NCI-H2081 treated with DMSO at 0.1 percent for 48 hours (cell line): ENCODE measurements around the gene SLC13A3.

Experiments
- DNase-seq: peaks from one replicate; lab custom pipeline; 2025; lab: John Stamatoyannopoulos, UW

SLC13A3 gene

DNA sequence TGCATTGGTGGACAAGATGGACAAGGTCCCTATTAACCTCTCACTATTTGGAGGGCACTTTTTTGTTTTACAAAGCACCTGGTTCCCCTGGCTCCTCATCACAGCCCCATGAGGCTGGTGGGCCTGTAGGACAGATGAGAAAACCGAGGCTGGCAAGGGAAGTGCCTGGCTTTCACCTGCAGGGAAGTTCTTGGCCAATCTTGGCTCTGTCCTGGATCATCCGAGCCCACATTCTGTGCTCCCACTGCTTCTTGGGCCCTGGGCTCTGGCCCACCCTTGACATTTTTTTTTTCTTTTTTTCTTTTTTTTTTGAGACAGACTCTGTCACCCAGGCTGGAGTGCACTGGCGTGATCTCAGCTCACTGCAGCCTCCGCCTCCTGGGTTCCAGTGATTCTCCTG is 14.7 kb downstream of the SLC13A3 start:
- no peak for DNase-seq

DNA sequence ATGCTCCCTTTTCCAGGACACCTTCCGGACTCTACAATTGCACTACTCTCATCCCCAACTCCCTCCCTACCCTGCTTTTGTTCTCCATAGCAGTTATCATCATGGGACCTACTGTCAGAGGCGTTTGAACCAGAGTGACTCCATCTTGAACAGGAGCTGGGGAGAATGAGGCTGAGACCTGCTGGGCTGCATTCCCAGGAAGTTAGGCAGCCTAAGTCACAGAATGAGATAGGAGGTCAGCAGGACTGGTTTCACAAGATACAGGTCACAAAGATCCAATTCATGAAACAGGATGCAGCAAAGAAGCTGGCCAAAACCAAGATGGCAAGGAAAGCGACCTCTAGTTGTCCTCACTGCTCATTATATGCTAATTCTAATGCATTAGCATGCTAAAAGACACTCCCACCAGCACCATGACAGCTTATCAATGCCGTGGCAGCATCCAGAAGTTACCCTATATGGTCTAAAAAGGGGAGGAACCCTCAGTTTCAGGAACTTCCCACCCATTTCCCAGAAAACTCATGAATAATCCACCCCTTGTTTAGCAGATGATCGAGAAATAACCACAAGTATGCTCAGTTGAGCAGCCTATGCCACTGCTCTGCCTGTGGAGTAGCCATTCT is 15.6 kb downstream of the SLC13A3 start:
- DNase-seq: no peak

DNA sequence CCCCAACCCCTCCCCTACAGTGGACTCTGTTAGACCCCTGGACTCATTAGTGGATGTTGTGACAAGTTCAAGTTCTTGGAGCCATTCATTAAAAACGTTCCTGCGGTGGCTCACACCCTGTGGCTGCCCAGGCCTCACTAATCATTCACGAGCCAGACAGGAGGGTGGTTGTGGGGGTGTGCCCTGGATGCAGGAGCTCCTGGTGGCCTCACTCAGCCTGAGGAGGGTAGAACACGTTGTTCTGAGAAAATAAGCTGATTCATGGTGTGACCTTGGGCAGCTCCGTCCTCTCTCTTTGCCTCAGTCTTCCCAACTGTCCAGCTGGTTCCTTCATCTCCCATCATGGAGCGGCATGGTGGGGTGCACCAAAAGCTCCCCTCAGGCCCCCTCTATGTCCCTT is 16.7 kb downstream of the SLC13A3 start:
- DNase-seq: no peak

DNA sequence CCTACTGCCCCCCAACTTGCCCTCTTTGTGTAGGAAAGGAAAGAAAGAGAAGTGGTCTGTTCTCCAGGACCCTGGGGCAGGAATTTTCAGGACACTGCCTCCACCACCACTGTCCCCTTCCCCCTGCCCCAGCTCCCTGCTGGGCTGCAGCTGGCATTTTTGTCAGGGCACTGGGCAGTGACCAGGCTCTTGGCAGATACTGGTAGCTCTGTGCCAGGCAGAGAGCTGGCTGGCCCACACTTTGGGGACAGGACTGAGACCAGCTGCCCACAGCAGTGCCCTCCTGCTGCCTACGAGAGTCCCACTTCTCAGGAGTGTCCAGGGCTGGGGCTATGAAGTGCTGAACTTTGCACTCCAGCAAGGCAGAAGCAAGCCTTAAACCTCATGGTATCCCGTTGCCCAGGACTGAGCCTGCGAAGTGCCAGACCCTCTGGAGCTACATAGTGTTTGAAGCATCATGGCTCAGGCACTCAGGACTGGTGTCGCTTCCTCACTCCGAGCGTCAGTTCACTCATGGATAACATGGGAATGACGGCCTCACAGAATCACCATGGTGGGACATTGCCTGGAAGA is 19.3 kb downstream of the SLC13A3 start:
- no peak for DNase-seq

DNA sequence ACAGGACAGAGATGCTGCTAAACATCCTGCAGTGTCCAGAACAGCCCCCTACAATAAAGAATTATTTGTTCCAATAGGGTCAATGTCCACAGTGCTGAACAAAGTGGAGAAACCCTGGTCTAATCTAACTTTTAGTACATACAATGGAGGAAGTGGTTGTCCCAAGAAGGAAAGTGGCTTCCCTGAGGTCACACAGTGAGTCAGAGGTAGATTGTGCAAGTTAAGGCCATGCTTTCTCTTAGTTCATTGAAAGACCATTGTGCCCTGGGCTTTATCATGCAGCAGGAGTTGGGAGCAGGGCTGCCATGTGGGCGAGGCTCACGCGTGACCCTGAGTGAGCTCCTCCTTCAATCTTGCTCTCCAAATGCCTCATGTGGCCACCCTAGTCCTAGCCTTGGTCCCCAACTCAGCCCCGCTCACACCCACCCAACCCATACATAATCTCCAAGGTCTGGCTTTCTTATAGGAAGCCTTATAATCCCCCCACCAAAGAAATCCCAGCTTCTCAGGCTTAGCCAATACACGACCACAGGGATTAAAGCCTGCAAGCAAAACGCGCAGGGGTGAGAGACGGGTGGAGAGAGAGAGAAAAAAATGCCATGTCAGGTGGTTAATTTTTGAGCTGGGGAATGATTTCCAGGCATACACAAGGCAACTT is 19.9 kb downstream of the SLC13A3 start:
- no peak for DNase-seq

DNA sequence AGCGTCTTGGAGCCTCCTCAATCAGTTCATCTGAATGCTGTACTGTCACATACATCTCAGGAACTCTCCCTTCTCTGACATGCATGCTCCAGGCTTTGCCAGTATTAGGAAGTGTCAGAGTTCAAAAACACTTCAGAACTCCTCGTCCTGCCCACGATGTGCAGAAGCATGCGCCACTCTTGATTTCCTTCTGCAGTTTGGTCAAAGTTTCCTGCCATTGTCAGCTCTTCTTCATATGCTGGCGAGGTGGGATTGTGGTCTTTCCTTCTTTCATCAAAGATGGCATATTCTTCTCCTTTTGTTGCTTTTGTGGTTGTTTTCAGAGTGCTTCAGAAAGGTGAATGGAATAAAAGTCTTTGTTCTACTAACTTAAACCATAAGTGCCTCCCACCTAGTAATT is 21.0 kb downstream of the SLC13A3 start:
- no peak for DNase-seq

DNA sequence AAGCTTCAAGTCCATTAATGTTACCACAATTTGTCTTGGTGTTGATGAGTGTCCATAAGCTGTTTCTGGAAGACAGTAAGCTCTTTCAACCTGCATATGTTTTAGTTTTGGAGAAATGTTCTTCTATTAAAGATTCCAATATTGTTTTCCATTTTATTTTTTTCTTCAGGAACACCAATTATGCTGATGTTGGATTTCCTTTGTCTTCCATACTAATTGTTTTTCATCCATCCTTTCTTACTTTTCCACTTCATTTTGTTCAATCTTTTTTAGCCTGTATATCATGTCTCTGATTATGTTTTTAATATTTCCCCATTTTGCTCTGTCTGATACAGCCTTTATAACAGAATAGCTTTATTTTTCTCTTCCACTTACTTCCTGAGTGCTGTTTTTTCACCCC is 21.9 kb downstream of the SLC13A3 start:
- no peak for DNase-seq

DNA sequence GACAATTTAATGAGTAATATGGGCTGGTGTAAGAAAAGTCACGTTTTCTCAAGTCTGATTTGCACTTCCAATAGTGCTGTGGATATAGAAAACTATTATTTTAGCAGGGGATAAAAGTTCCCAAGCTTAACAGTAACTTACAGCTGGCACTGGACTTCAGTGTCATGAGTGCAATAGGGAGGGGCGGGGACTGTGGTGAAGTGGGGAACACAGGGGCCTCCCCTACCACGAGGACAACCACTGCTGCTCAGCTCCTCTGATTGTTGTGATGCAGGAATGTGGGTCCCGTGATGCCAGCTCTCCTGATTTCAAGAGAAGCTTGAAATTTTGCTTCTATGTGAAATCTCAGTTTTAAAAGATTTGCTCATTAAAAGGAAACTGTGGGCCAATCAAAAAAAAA is 24.0 kb downstream of the SLC13A3 start:
- DNase-seq: no peak

DNA sequence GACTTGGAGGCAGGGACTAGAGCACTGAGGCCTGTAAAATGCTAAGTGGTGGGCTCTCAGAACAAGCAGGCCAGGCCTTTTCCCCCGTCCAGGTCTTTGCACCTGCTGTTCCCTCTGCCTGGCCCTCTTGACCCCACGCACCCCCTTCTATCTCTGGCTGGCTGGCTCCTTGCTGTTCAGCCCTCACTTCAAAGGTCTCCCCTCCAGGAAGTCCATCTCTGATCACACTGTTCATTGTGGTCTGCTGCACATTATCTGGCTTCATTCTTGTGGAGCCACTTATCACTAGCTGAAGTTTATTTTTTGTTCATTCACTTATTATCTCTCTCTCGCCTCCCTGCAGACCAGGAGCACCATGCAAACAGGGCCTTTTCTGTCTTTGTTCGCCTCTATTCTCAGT is 24.5 kb downstream of the SLC13A3 start:
- DNase-seq: no peak

DNA sequence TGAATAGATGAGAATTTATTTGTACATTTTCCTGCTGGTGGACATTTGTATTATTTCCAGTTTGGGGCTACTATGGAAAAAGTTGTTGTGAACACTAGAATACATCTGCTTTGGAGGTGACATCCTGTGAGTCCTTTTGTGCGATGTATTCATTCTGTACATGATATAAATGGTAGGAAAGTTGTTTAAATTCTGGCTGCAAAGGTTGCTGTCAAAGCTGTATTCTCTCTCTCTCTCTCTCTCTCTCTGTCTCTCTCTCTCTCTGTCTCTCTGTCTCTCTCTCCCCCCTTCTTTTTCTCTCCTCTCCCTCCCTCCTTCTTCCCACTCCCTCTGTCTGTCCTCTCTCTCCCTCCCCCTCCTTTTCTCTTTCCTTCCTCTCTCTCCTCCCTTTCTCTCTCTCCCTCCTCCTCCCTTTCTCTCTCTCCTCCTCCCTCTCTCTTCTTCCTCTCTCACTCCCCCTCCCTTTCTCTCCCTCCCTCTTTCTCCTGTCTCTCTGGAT is 25.3 kb downstream of the SLC13A3 start:
- no peak for DNase-seq

DNA sequence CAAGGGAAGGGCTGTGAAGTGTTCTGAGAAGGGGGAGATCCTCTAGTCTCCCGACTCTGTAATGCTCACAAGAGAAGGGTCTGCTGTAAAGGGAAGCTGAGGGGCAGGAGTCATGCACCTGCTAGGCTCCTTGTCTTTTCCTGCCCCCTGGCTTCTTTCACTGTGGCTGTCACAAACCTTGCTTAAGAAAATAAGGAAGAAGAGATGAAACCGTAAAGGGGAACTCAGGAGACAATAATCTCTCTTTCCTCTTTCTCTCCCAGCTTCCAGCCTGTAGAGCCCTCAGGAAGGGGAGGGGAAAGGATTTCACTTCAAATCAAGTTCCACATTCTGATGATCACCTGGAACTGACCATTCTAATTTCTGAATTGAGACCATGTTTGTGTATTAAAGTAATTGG is 26.3 kb downstream of the SLC13A3 start:
- DNase-seq: no peak

DNA sequence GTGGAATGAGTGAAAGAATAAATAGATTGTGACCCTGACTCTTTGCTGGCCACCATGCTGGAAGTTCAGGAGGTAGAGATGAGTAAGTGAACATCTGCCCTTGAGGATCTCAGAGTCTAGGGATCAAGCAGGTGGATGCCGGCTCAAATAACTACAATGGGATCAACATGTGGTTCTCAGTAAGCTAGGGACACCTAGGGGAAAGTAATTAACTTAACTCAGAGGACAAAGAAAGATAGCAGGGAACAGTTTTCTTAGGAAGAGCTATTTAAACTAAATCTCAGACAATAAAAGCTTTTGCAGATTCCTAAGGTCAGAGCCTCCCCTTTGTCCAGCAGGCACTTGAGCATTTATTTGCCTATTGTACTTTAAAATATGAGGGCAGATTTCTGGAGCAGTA is 29.1 kb downstream of the SLC13A3 start:
- no peak for DNase-seq

DNA sequence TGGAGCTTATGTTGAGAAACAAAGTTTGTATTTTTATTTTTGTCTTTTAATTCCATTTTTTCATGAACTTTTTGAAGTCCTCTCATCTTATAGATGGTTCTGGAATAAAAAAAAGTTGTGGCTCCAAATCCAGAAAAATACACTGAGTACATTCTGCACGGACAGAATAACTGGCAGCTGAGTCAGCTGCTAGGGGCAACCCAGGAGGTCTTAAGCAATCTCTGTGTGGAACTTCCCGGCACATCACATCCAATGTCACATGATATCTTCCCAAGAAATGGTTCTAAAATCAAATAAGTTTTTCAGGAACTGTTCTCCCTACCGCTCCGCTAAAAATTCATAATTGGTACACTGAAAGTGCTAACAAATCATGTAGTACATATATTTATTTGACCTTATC is 29.8 kb downstream of the SLC13A3 start:
- no peak for DNase-seq

DNA sequence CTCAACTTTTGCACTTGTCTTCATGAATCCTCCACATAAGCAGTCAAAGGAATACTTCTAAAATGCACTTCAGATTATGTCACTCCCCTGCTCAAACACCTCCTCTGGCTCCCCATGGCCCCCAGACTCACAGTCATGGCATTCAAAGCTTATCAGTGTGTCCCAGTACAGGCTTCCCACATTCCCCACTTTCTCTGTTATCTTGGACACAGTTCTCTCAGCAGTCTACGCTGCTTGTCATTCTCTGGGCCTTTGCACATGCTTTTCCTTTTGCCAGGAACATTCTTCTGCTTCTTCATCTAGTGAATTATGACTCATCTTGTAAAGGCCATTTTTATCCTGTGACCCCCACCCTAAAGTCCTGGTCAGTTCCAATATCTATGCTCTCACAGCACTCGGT is 31.8 kb downstream of the SLC13A3 start:
- DNase-seq: no peak

DNA sequence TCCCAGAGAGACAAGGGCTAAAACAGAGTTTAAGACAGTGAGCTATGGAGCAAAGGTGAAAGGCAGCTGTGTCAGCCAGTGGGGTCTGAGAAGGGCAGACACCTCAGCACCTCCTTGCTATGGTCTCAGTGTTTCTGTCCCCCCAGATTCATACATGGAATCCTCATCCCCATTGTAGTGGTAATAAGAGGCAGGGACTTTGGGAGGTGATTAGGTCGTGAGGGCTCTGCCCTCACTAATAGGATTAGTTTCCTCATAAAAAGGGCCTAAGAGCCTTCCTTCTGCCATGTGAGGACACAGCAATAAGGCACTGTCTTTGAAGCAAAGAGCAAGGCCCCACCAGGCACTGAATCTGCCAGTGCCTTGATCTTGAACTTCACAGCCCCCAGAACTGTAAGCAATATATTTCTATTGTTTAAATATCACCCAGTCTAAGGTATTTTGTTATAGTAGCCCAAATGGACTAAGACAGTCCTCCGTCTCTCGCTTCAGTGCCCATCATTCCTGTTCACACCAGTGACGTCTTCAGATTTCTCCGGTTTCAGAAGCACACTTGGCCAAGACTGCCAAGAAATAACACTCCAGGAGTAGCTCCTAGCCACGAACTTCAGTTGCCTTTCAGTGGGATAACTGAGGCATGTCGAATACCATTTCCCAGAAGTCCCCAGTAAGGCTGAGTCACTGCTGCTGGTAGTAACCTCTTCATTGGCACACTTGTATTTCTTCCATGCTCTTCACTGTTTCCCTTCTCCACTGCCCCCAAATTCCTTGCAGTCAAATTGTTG is 32.8 kb downstream of the SLC13A3 start:
- no peak for DNase-seq

DNA sequence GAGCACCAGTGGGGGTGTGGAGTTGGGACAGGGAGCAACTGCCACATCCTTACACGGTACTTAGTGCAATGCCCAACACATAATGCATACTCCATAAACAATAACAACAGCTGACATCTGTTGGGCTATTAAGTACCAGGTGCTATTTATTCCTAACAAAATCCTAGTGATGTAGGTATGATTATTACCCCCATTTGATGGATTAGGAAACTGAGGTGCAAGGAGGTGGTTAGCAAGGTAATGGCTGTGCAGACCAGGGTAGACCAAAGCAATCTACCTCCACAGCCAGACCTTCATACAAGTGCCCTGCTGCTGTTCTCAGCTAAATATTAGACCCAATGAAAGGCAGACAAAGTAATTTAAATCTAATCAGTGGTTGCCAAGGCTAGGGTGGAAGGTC is 36.8 kb downstream of the SLC13A3 start:
- no peak for DNase-seq

DNA sequence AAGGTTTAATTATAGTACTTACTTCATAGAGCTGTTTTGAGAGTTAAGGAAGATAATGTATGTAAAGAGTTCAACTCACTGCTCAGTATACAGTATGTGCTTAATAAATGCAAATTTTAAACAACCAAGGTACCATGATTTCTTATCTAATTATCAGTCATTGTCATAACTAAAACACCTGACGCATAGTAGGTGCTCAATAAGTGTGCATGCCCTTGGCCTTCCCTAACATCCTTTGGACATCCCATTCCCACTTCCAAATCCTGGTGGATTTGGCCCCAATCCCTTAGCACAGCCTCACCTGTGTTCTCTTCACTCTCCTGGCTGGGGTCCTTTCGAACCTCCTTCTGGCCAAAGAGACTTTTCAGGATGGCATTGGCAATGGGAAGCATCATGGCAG is 41.1 kb downstream of the SLC13A3 start:
- no peak for DNase-seq

DNA sequence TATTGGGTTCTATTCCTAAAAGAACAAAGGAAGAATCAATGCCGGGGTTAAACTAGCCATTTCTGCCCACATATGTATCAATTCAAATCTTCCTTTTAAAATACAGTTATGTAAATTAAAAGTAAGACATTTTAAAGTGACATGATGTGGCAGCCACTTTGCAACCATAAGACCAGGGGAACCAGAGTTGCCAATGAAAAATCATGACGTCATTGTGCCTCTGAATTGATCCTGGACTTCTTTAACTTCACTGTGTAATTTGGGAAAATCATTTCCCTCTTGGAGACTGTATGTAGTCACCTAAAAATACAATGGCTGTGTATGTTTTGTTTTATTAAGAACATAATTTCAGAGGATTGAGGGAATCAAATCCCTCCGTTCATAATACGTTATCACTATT is 42.2 kb downstream of the SLC13A3 start:
- no peak for DNase-seq

DNA sequence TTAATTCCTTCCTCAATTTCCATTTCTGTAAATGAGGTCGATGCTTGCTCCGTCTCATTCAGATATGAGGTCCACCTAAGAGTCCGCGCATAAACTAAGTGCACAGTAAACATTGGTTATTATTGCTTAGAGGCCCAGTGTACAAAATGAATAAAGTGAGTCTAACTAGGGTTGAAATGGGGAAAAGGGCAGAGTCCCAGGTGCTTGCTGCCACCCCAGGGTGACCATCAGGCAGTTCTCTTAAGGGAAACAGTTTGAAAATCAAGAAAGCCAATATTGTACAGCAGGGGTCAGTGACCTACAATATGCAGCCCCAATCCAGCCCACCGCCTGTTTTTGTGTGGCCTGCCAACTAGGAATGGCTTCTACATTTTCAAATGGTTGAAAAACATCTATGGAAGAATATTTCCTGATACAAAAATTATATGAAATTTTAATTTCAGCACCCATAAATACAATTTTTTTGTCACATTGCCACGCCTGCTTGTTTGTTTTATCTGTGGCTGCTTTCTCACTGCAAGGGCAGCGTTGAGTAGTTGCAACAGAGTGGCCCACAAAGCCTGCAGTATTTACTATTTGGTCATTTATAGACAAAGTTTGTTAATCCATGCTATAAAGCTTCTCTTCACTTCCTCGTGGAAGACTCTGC is 43.3 kb downstream of the SLC13A3 start:
- no peak for DNase-seq

DNA sequence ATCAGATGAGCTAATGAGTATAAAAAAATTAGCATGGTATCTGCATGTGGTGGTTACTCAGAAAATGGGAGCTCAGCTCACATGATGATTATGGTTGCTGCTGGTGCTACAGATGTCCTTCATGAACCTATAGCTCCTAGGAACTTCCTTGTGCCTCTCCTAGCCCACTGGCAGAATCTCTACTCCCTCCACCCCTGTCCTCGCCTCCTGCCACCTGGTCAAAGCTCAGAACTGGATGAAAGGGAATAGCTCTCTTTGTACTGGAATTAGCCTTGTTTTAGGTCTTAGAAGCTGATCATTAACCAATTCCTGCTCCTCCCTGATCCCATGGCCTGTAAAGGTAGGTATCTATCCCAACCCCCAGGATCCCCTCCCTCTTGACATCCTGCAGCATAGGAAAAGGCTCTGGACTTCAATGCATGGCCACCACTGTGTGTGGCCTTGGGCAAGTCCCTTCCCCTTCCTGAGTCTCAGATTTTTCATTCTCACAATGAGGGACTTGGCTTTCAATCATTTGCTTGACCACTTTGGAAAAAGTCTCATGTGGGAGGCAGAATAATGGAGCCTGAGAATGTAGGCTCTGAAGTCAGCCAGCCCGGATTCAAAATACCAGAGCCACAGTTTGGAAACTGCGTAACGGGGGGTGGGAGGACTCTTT is 43.9 kb downstream of the SLC13A3 start:
- no peak for DNase-seq

DNA sequence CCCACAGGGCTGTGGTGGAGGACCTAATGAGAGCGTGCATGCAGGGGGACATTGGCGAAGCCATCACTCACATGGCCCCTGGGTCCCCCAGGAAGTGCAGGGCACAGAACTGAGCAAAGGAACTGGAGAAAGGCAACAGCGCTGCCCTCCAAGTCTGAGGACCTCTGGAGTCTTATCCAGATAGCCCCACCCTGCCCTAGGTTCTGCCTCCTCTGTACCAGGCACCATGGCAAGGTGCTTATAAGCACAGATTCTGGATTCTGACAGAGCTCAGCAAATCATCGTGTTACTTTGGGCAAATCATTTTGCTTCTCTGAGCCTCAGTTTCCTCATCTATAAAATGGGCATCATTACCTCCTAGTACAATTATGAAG is 44.5 kb downstream of the SLC13A3 start:
- no peak for DNase-seq
